Measurements from ENCODE around the gene PCDHA12. TPM values are rescaled to one million over a fixed set of nuclear protein-coding genes. Genes with fewer than 3 reads are reported as not detected.
A peak's percentile ranks its signal among the peaks of the same experiment; 100 is the strongest.

The PCDHA12 gene
- total RNA-seq, 2 experiments from 2014 or later: not detected

DNA sequence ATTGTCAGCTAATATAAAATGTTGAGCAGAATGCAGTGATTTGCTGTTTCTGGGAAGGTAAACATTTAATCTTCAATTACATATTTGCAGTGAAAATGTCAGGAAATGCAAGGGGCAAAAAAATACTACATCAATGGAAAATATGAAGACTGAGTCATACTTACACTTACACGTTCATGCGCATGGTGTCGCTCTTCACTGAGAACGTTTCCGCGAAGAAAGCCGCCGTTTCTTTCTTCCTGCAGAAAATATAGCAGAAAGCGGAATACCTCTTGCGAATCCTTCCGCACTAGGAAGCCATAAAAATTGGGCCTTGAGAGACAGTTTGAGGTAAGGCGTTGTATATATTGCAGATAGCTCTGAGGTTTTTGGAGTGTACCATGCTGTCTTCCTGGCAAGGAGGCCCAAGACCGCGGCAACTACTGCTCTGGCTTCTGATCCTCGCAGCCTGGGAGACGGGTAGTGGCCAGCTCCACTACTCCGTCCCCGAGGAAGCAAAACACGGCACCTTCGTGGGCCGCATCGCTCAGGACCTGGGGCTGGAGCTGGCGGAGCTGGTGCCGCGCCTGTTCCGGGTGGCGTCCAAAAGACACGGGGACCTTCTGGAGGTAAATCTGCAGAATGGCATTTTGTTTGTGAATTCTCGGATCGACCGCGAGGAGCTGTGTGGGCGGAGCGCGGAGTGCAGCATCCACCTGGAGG lies 6.9 kb downstream of the PCDHA12 start, which contains the start of gene PCDHA13:
Gene PCDHA13, plus strand, starts transcription at position 236 of the 702 bp plus-strand sequence. Its CDS starts 145 bp downstream, at position 381.
- intact Hi-C loops (cut with micrococcal nuclease): no loop called here
- CTCF ChIA-PET: interaction anchor here (0.7 kb wide), 1 partner anchor 159 kb away, joined by 3 read pairs; no protein-coding TSS in a partner anchor
- Mint-ChIP-seq H3K4me1 (ENCODE audit: low read depth) (no peaks in the 10 kb centered on the region), H3K36me3 (ENCODE audit: low read depth) (peaks cover 8% of the 10 kb centered on the region), H3K27ac (no peak within 1 kb of the TSS), H3K4me3 (no peak within 1 kb of the TSS), H3K9me3 (peaks cover 18% of the 10 kb centered on the region), H3K27me3 (peaks cover 24% of the 10 kb centered on the region)
- POLR2A ChIA-PET: no interaction called here
- no peak for ATAC-seq
- no peak for DNase-seq
- TF ChIP-seq, protein P1, sequence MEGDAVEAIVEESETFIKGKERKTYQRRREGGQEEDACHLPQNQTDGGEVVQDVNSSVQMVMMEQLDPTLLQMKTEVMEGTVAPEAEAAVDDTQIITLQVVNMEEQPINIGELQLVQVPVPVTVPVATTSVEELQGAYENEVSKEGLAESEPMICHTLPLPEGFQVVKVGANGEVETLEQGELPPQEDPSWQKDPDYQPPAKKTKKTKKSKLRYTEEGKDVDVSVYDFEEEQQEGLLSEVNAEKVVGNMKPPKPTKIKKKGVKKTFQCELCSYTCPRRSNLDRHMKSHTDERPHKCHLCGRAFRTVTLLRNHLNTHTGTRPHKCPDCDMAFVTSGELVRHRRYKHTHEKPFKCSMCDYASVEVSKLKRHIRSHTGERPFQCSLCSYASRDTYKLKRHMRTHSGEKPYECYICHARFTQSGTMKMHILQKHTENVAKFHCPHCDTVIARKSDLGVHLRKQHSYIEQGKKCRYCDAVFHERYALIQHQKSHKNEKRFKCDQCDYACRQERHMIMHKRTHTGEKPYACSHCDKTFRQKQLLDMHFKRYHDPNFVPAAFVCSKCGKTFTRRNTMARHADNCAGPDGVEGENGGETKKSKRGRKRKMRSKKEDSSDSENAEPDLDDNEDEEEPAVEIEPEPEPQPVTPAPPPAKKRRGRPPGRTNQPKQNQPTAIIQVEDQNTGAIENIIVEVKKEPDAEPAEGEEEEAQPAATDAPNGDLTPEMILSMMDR (IDR thresholded peaks at IDR 0.05): peak; percentile 33

GRCh38 chr5:140882591-140882899 lies 7.4 kb downstream of the PCDHA12 start:
- Mint-ChIP-seq H3K9me3 (peaks cover 18% of the 10 kb centered on the region), H3K36me3 (ENCODE audit: low read depth) (peaks cover 8% of the 10 kb centered on the region), H3K4me3 (no peak overlapping the region), H3K27me3 (peaks cover 26% of the 10 kb centered on the region), H3K27ac (no peak overlapping the region), H3K4me1 (ENCODE audit: low read depth) (no peaks in the 10 kb centered on the region)
- TF ChIP-seq, protein P1 (IDR thresholded peaks at IDR 0.05): no peak
- intact Hi-C loops (cut with micrococcal nuclease): no loop called here
- CTCF ChIA-PET: interaction anchor here (0.7 to 1.2 kb wide), 2 partner anchors 41 to 158 kb away, joined by 3 read pairs; no protein-coding TSS in a partner anchor
- POLR2A ChIA-PET: no interaction called here
- DNase-seq (no peak), ATAC-seq (no peak)

- ChIA-PET CTCF (interaction anchor here (1.2 kb wide), 1 partner anchor 42 kb away, joined by 3 read pairs; no protein-coding TSS in a partner anchor), POLR2A (no interaction called here)
- Mint-ChIP-seq H3K27ac (no peak overlapping the region), H3K4me1 (ENCODE audit: low read depth) (no peaks in the 10 kb centered on the region), H3K36me3 (ENCODE audit: low read depth) (peaks cover 8% of the 10 kb centered on the region), H3K4me3 (no peak overlapping the region), H3K27me3 (peaks cover 24% of the 10 kb centered on the region), H3K9me3 (peaks cover 18% of the 10 kb centered on the region)
- TF ChIP-seq, protein P1 (IDR thresholded peaks at IDR 0.05): no peak
- ATAC-seq (no peak), DNase-seq (no peak)
- intact Hi-C loops (cut with micrococcal nuclease): no loop called here
Observed at GRCh38 chr5:140883373-140883772, 8.3 kb downstream of the PCDHA12 start.

- DNase-seq: no peak
- Mint-ChIP-seq H3K27me3 (peaks cover 21% of the 10 kb centered on the region), H3K9me3 (peaks cover 18% of the 10 kb centered on the region), H3K4me1 (ENCODE audit: low read depth) (no peaks in the 10 kb centered on the region), H3K4me3 (no peak overlapping the region), H3K27ac (no peak overlapping the region), H3K36me3 (ENCODE audit: low read depth) (peaks cover 8% of the 10 kb centered on the region)
- POLR2A ChIA-PET: no interaction called here
- intact Hi-C loops (cut with micrococcal nuclease): no loop called here
- no peak for ATAC-seq
- CTCF ChIA-PET: no interaction called here
- TF ChIP-seq, protein P1 (IDR thresholded peaks at IDR 0.05): no peak
Observed at GRCh38 chr5:140883927-140884697, 9.0 kb downstream of the PCDHA12 start.

DNA sequence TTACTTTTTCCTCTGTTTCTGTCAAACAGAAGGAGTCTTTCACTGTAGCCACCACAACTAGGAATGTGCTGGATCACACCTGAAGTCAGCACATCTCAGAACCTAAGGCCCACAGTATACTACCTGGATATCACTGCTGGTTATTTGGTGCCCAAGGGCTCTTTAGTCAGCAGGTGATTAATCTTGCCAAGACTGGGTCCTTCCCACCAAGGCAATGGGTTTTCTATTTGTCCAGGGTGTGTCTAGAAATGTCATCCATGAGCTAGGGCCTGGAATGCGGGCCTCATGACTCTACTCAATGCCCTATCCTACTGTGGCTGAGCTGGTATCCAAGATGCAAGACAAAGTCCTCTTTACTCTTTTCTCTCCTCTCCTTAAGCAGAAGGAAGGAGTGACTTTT lies 41.2 kb downstream of the PCDHA12 start:
- Mint-ChIP-seq H3K9me3 (peaks cover 1% of the 10 kb centered on the region), H3K4me1 (ENCODE audit: low read depth) (no peaks in the 10 kb centered on the region), H3K27ac (no peak overlapping the region), H3K27me3 (peaks cover 3% of the 10 kb centered on the region), H3K36me3 (ENCODE audit: low read depth) (no peaks in the 10 kb centered on the region), H3K4me3 (no peak overlapping the region)
- ChIA-PET POLR2A (no interaction called here), CTCF (no interaction called here)
- ATAC-seq (no peak), DNase-seq (no peak)
- TF ChIP-seq, protein P1 (IDR thresholded peaks at IDR 0.05): no peak
- intact Hi-C loops (cut with micrococcal nuclease): no loop called here

Measured in activated CD8-positive, alpha-beta T cell treated with anti-CD3 and anti-CD28 coated beads for 36 hours (primary cell).